A673 (cell line): ENCODE measurements around the gene PCDHB6. TPM values are rescaled to one million over a fixed set of nuclear protein-coding genes. Genes with fewer than 3 reads are reported as not detected.
"Not testable (repeated sequence)": the region's sequence is repeated elsewhere in the genome, so short reads cannot be mapped to it uniquely, and the experiment has no call there.

ENCODE experiments used
- BruUV-seq: library from RNA; stranded (reverse); fragments of 400-500 nt; replicated peaks from 2 replicates; lab custom pipeline; 2021; lab: Mats Ljungman, UMichigan
- CTCF ChIA-PET: fragments of 300-600 bp; sonication (Branson Sonifier 250); formaldehyde crosslinking; loops from one replicate; lab custom pipeline; 2022; ENCODE audit warnings: antibody characterized with exemption; lab: Charles Lee
- POLR2A ChIA-PET: fragments of 300-600 bp; sonication (Branson Sonifier 250); formaldehyde crosslinking; loops from one replicate; lab custom pipeline; 2022; ENCODE audit warnings: antibody characterized with exemption; ENCODE audit not compliant: low non-redundant PET; lab: Charles Lee
- DNase-seq: peaks from one replicate; pipeline ENCODE4 v3.0.0-alpha.2; 2015; ENCODE audit warnings: low spot score
- H3K27ac ChIP-seq: fragments of 200-600 bp; sonication (generic); 2 replicates; pipeline ENCODE4 v1.5.1; 2016; ENCODE audit warnings: mixed run types, low read depth, mild to moderate bottlenecking, mixed read lengths, antibody characterized with exemption, low read length; ENCODE audit not compliant: poor library complexity, severe bottlenecking
- H3K27me3 ChIP-seq: fragments of 200-600 bp; sonication (generic); replicated peaks from 2 replicates; pipeline ENCODE4 v1.6.1; 2017; ENCODE audit warnings: mixed run types, low read depth, mild to moderate bottlenecking, mixed read lengths, antibody characterized with exemption, low read length; ENCODE audit not compliant: insufficient read depth, poor library complexity
- H3K36me3 ChIP-seq: fragments of 200-600 bp; sonication (generic); 2 replicates; pipeline ENCODE4 v1.6.1; 2016; ENCODE audit warnings: mixed run types, mild to moderate bottlenecking, mixed read lengths, antibody characterized with exemption, low read length; ENCODE audit not compliant: insufficient read depth, poor library complexity, severe bottlenecking
- H3K4me1 ChIP-seq: fragments of 200-600 bp; sonication (generic); 2 replicates; pipeline ENCODE4 v1.6.1; 2017; ENCODE audit warnings: mixed run types, mild to moderate bottlenecking, mixed read lengths, antibody characterized with exemption, low read length; ENCODE audit not compliant: insufficient read depth, poor library complexity, severe bottlenecking
- H3K4me3 ChIP-seq: fragments of 200-600 bp; sonication (generic); 2 replicates; pipeline ENCODE4 v1.5.1; 2016; ENCODE audit warnings: low read depth, mixed run types, mild to moderate bottlenecking, mixed read lengths, low read length; ENCODE audit not compliant: poor library complexity, severe bottlenecking
- H3K9me3 ChIP-seq: fragments of 200-600 bp; sonication (generic); 2 replicates; pipeline ENCODE4 v1.6.1; 2016; ENCODE audit warnings: mixed run types, low read depth, mild to moderate bottlenecking, mixed read lengths, antibody characterized with exemption, low read length; ENCODE audit not compliant: poor library complexity, severe bottlenecking
- EZH2 ChIP-seq: fragments of 200-600 bp; sonication (generic); IDR thresholded peaks from 2 replicates; pipeline ENCODE4 v1.6.1; 2017; ENCODE audit warnings: borderline replicate concordance, low read depth, mild to moderate bottlenecking, mixed read lengths, antibody characterized with exemption, low read length; ENCODE audit not compliant: poor library complexity, severe bottlenecking
- intact Hi-C: fragments of 100-400 bp; cut with micrococcal nuclease; formaldehyde crosslinking; loops from one replicate; pipeline ENCODE4 v1.10.0; 2022; ENCODE audit not compliant: unreplicated experiment
- total RNA-seq: library from RNA; stranded (reverse); gene quantifications from 2 replicates; pipeline ENCODE4 v1.2.3, GENCODE V29; 2021
- TF ChIP-seq, protein P1 (sequence below): fragments of 300-800, 200-600 bp; sonication (generic); conservative IDR thresholded peaks from 2 replicates; pipeline ENCODE4 v1.5.1; 2017; ENCODE audit warnings: low read depth, mild to moderate bottlenecking, antibody characterized with exemption, low read length, moderate library complexity, mixed read lengths

PCDHB6 gene
- total RNA-seq, 1 experiment from 2014 or later, result 7.3 TPM

DNA sequence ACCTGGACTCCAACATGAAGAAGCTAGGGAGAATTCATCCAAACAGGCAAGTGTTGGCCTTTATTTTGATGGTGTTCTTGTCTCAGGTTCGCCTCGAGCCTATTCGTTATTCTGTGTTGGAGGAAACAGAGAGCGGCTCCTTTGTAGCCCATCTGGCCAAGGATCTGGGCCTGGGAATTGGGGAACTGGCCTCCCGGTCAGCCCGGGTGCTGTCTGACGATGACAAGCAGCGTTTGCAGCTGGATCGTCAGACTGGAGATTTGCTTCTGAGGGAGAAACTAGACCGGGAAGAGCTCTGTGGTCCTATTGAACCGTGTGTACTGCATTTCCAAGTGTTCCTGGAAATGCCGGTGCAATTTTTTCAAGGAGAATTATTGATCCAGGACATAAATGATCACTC is 27.9 kb upstream of the PCDHB6 start:
- no TSS peak for BruUV-seq
- no peak for DNase-seq
- intact Hi-C loops, result no loop called here
- TF ChIP-seq EZH2, result no peak
- TF ChIP-seq, protein P1, sequence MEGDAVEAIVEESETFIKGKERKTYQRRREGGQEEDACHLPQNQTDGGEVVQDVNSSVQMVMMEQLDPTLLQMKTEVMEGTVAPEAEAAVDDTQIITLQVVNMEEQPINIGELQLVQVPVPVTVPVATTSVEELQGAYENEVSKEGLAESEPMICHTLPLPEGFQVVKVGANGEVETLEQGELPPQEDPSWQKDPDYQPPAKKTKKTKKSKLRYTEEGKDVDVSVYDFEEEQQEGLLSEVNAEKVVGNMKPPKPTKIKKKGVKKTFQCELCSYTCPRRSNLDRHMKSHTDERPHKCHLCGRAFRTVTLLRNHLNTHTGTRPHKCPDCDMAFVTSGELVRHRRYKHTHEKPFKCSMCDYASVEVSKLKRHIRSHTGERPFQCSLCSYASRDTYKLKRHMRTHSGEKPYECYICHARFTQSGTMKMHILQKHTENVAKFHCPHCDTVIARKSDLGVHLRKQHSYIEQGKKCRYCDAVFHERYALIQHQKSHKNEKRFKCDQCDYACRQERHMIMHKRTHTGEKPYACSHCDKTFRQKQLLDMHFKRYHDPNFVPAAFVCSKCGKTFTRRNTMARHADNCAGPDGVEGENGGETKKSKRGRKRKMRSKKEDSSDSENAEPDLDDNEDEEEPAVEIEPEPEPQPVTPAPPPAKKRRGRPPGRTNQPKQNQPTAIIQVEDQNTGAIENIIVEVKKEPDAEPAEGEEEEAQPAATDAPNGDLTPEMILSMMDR, result no peak
- H3K4me1 ChIP-seq, result no peaks in the 10 kb centered on the region
- ChIA-PET POLR2A (no interaction called here), CTCF (no interaction called here)
- no peaks in the 10 kb centered on the region for H3K27me3 ChIP-seq
- H3K9me3 ChIP-seq, result no peaks in the 10 kb centered on the region
- H3K4me3 ChIP-seq, result no peak overlapping the region
- no peak overlapping the region for H3K27ac ChIP-seq
- no peaks in the 10 kb centered on the region for H3K36me3 ChIP-seq

DNA sequence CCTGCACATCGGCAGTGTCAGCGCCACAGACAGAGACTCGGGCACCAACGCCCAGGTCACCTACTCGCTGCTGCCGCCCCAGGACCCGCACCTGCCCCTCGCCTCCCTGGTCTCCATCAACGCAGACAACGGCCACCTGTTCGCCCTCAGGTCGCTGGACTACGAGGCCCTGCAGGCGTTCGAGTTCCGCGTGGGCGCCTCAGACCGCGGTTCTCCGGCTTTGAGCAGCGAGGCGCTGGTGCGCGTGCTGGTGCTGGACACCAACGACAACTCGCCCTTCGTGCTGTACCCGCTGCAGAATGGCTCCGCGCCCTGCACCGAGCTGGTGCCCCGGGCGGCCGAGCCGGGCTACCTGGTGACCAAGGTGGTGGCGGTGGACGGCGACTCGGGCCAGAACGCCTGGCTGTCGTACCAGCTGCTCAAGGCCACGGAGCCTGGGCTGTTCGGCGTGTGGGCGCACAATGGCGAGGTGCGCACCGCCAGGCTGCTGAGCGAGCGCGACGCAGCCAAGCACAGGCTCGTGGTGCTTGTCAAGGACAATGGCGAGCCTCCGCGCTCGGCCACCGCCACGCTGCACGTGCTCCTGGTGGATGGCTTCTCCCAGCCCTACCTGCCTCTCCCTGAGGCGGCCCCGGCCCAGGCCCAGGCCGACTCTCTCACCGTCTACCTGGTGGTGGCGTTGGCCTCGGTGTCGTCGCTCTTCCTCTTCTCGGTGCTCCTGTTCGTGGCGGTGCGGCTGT is 26.3 kb upstream of the PCDHB6 start:
- CTCF ChIA-PET, H3K9me3 ChIP-seq, H3K27me3 ChIP-seq, POLR2A ChIA-PET, H3K36me3 ChIP-seq, BruUV-seq, H3K4me1 ChIP-seq, H3K4me3 ChIP-seq, H3K27ac ChIP-seq, DNase-seq, intact Hi-C loops: not testable (repeated sequence)

DNA sequence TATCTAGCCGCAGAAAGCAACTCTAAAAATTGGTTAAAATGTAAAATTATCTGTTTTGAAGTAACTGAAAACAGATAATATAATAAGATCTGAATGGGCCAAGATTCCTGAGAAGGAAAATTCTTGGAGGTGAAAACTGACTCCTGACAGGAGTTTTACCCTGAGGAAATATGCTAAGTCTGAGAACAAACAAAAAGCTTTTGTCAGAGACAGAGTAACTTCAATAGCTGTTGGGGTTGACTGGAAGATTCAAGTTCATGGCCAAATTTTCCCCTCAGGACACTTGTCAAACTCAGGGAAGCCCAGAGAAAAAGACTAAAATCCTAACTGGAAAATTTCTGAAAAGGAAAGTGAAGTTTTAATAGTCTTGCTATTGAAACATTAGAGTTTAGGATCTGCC is 22.6 kb upstream of the PCDHB6 start:
- POLR2A ChIA-PET, result no interaction called here
- H3K9me3 ChIP-seq, result no peaks in the 10 kb centered on the region

More for the DNA sequence above, 22.6 kb upstream of the PCDHB6 start:
- intact Hi-C loops, result no loop called here
- BruUV-seq, result no TSS peak
- no peak for DNase-seq
- H3K36me3 ChIP-seq, result no peaks in the 10 kb centered on the region
- TF ChIP-seq, protein P1, result no peak
- no peak for TF ChIP-seq EZH2
- CTCF ChIA-PET, result no interaction called here
- H3K27ac ChIP-seq, result no peak overlapping the region
- no peak overlapping the region for H3K4me3 ChIP-seq
- H3K4me1 ChIP-seq, result no peaks in the 10 kb centered on the region
- no peaks in the 10 kb centered on the region for H3K27me3 ChIP-seq
